UCSD-AML1 (cell line): Measurements from ENCODE around the gene CDC42BPB.

Experiments
- DNase-seq: peaks from one replicate; lab custom pipeline; 2025; ENCODE audit not compliant: unreplicated experiment; lab: John Stamatoyannopoulos, UW

Gene CDC42BPB

DNA sequence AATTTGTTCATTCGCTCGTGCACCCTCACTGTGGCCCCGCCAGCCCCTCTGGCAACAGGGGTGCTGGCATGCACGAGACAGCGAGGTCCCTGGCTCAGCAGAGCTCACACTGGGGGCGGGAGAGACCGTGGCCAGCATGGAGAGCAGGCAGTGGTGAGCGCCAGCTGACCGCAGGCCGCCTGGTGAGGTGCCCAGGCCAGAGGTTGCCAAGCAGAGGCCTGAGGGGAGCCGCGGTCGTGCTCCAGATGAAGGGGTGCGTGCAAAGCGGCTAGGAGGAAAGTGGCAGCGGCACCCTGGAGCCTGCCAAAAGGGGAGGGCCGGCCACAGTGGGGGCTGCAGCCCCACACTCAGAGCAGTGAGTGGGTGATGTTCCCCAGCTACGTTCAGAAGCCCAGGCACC is 56.1 kb downstream of the CDC42BPB start:
- DNase-seq, result no peak

DNA sequence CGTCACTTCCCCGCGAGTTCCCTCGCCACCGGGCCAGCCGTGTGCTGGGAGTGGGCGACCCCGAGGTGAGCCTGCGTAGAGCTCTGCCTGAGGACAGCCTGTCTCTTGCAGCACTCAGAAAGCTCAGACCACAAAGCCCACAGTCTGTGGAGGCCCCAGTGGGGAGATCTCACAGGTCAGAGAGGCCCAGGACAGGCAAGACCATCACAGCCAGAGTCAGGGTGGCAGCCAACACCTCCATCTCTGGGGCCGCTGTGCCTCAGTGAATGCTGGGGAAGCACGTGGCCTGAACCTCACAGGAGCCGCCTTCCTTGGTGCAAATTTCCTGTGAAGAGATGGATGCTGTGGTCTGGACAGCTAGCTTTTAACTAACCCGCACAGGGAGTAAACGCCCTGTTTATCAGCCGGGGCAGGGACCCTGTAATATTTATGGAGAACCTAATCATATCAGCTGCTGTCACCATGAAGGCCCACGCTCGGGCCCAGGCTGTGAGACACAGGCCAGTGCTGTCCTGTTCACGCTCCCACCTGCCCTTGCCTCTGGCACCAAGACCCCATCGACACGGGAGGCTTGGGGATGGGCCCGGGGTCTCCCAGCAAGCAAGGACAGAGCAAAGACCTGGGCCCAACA is 56.9 kb downstream of the CDC42BPB start:
- DNase-seq, result no peak

DNA sequence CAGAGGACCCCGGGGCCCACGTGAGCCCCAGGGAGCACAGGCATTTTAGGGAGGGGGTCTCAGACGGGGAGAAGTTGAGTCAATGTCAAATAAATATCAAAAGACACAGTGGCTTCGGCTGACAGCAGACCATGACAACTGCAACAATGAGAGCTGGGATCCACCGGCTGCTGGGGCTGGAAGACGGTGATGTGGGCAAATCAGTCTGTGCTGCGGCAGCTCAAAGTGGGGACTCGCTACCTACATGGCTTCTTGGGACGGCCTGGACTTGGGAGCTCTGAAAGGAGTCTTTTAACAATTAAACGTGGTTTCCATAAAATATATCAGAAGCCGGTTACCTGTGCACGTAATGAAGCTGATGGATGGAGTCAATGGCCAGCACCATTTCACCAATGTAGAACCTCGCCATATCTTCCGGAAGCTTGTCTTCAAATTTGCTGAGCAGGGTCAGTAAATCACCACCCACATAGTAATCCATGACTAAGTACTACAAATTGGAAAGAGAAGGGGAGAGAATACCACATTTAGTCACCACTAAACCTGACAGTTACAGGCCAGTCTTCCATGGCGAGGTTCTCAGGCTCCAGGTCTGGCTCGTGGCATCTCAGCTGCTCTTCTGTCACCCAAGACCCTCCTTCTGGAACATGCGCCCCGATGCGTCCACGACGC is 58.0 kb downstream of the CDC42BPB start:
- DNase-seq, result no peak

DNA sequence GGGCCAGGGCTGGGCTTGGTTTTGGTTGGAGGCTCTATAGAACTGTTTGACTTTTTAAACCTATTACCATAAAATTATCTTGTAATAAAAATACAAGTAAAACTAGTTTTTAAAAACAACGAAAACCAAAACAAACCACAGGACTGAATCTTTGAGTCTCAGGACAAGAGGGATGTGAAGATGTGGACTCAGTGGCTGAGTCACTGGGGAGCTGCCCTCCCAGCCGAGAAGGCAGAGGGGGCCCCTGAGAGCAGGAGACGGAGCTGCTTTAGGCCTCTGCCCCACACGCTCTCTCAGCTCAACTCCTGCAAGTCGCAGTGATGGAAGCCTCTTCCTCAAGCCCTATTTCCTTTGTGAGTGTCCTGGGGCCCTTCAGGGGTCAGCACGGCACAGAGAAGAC is 59.0 kb downstream of the CDC42BPB start:
- no peak for DNase-seq

DNA sequence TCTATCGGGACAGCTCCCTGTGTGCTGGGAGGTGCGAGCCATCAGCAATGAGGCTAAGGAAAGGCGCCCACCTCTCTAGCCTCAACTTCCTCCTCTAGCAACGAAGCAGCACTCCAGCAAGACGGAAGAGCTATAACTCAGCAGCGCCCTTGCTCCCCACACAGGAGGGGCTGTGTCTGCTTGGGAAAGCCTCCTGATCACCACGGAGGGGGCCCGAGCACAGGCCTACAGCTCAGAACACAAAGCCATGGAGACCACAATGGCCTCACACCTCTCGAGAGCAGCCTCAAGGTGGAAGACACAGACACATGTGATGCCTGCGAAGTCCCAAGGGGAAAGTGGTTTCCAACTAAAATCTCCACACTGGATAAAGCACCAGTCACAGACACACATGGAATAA is 60.4 kb downstream of the CDC42BPB start:
- DNase-seq, result no peak

DNA sequence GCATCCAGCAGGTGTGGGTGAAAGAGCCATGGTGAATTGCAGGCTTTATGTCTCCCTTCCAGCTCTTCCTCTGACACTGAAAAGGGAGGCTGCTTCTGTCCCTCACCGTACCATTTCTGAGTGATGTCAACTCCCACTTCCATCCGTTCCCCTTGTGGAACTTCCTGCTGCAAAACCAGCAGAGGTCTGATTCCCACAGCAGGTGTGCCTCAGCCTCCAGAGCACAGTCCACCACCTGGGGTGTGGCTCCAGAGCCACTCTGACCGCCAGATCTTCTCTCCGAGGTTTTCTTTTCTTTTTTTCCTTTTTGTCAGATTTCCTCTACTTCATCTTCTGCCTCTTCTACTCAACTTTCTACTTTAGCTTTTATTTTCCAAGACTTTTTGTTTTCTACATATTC is 62.7 kb downstream of the CDC42BPB start:
- DNase-seq, result no peak

DNA sequence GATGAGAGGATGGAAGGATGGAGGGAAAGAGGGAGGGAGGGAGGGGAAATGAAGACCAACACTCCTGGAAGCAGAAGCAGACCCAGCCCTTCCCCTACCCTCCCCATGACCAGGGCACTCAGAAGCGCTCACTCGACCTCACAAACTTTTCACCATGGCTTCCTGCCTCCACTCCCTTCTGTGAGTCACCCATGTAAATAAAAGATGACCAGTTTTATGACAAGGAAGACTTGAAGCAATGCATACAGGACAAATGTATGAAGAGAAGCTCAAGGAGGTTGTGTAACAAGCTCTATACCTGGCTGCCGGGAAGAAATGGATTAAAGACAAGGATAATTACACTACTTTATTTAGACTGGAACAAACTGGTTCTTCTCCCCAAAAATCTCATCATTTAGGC is 63.8 kb downstream of the CDC42BPB start:
- no peak for DNase-seq

DNA sequence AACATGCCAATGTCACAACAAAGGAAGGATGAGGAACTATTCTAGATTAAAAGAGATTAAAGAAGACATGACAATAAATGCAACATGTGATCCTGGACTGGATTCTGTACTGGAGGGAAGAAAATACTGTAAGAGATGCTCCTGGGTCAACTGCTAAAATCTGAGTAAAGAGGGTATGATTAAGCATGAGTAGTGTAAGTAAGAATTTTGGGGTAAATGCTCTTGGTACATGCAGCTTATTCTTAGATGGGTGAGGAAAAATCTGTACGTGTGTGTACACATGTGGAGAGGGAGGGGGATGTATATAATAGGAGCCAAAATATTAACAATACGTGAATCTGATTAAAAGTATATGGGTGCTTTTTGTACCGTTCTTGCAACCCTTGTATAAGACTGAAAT is 66.0 kb downstream of the CDC42BPB start:
- DNase-seq, result no peak

DNA sequence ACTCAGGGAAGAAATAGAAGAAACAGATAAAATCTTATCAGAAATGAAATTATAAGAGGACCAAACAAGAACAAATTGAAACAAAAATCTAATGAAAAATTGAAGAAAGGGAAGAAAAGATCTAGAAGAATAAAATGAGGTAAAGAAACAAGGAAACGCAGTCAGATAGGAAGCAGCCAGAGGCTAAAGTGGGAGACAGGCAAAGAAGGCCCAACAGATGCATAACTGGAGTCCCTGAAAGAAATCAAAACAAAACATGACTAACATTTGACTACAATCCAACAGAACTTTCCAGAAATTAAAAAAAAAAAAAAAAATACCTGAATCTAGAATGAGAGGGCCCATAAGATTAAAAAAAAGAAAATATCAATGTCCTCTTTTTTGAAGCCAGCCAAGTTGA is 69.3 kb downstream of the CDC42BPB start:
- DNase-seq, result no peak

DNA sequence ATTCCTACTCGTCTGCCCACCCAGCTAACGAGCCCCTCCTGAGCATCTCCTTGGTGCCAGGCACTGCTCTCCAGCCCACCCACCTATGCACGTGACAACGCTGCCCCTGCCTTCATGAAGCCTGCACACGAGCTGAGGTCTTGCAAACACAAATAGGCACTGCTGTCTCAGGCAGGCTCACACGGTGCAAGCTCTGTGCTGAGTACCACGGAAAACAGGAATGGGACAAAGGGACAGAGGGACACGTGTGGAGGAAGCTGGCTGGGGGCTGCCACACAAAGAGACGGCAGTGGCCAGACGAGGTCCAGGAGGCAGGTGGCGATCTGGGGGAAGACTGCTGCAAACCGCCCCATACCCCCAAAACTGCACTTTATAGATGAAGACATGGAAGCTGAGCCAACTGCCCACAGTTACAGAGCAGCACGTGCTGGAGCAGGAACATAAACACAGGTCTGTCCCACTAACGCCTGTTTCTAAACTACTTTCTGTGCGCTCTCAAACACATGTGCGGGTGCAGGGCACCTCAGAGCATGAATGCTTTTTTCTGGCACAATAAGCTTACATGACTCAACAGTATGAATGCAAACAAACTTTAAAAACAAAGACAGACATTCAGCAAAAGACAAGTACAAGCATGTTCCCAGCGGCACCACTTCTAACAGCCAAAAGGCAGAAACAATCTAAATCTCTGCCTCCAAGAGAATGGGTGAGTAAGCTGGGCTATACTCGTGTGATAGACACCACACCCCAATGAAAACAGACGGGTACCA is 70.4 kb downstream of the CDC42BPB start:
- no peak for DNase-seq

DNA sequence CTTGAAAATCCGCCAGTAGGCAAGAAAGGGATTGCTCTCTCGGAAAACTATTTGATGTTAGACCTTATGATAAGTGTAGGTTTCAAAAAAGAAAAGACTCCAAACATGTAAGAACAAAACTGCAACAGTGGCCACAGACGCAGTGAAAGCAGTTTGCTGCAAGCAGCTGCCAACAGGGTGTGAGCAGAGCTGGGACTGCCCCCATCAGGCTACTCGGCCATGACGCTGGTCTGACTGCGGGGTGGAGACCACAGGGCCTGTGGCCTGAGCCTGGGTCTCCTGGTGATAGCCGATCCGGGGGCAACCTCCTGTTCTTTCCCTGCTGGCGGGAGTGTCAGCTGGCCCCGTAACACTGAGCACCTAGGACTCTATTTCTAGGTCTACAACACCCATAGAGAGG is 71.7 kb downstream of the CDC42BPB start:
- no peak for DNase-seq

DNA sequence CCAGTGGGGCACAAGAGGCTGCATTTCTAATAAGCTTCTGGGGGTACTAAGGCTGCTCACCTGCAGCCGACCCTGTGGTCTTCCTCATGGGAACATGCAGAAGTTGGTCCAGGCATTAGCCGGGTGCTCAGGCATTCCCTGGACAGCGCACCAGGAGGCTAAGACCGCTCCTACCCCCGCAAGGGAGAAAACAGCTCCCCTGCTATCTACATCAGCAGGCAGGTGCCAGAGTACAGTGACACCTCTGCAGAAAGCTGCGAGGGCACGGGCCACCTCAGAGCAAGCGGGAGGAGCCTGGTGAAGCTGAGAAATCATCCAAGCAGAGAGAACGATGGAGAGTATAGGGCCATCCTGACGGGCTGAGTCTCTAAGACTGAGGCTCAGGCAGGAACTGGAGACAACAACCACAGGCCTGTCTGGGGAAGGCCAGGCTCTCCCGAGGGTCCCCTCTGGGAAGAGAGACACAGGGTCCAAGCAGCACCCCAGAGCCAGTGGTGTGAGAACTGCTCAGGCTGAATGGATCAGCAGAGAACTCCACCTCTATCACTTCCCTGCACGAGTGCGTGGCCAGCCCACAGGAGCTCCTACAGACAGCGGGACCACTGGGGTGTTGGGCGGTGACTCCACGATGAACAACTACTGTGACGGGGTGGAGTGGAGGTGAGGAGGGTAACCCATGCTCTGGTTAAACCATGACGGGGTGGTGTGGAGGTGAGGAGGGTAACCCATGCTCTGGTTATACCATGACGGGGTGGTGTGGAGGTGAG is 72.8 kb downstream of the CDC42BPB start:
- no peak for DNase-seq

DNA sequence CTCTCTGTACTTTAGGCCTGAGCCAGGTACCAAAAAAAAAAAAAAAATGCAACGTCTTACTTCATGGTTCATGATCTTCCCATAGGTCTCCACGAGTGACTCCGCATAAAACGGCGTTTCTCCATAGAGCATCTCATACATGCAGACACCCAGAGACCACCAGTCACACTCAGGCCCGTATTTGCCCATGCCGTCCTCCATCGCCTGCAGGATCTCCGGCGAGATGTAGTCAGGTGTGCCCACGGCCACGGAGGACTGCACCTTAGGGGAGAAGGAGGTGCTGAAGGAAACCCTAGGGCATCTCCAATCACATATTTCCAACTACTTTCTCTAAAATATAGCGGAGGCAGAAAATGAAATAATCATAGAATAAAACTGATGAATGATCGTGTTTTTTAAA is 73.9 kb downstream of the CDC42BPB start:
- DNase-seq, result no peak

DNA sequence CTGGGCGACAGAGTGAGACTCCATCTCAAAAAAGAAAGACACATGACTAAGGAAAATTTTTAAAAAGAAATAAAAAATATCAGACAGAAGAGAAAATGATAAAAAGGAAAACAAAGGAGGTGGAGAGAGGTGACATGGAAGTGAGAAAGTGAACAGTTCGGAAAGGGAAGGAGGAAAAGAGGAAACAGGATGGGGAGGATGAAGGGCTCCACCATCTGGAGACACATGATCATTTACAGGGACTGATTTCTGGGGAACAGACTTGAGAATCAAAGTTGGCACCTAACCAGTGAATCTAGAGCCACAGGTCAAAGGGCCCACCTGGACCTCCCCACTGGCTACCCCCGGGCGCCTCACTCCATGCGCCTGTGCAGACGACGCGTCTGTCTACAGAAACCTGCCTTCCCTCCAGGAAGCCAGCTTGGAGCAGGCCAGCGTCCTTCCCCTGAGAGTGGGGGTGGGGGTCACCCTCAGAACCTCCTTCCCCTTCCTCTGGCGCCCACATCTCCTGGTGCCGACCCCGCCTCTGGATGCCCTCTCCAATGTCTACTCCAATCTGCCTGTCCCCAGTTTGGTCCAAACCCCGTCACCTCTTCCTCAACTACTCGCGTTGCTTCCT is 74.4 kb downstream of the CDC42BPB start:
- no peak for DNase-seq

DNA sequence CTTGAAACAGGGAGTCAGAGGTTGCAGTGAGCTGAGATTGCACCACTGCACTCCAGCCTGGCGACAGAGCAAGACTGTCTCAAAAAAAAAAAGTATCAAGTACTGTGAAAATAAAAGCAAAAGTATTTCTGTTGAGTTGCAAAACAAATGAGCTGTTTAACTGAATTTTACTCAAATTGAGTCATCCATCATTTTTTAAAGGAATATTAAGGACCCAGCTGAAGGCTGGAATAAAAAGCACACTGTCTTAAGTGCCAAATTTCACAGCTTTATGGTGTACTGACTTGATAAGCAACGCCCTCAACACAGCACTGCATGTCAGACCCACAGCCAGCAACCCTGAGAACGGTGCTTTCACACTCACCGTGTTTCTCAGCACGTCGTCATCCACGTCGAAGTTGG is 76.9 kb downstream of the CDC42BPB start:
- DNase-seq, result no peak

DNA sequence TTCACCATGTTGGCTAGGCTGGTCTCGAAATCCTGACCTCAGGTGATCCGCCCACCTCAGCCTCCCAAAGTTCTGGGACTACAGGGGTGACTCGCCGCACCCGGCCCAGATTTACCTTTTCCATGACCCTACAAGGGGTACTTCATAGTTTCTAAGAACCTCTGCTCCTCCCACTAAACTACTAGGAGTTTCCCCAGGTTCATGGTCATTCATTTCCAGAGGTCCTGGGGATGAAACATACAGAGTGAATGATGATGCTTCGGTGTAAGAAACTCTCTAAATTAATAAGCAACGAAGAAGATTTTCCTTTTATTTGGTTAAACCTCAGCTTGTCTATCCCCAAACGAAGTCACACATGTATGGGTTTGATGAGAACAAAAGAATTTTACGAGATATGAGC is 77.9 kb downstream of the CDC42BPB start:
- DNase-seq, result no peak

DNA sequence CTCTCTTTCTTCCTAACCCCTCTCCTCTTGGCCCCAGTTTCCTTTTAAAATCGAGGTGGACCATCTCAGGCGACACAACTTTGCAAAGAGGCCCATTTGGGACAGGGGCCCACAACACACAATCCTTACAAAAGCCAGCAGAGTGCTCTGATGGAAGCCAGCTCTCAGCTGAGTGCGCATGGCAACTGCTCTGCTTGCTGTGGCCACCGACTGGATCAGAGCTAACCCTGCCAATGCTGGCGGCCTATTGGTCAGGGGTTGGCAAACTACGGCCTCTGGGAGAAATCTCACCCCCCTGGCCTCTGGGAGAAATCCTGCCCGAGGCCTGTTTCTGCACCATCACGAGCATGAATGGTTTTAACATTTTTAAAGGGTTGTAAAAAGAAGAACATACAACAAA is 79.9 kb downstream of the CDC42BPB start:
- DNase-seq, result no peak

DNA sequence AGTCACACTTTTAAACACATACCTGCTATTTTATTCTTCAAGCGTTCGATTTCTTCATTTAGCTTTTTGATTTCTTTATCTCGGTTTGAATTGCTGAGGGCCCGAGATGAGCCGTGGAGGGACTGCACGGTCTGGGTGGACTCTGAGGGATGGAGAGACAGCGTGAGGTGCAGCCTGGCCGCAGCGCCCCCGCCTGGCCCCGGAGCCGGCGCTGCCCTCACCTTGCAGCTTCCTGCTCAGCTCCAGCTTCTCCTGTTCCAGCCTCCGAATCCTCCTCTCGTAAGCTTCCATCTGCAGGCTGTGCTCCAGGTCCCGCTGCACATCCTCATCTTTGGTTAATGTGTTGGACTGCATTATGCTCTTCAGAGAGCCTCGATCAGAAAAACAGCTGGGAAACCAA is 81.7 kb downstream of the CDC42BPB start:
- no peak for DNase-seq

DNA sequence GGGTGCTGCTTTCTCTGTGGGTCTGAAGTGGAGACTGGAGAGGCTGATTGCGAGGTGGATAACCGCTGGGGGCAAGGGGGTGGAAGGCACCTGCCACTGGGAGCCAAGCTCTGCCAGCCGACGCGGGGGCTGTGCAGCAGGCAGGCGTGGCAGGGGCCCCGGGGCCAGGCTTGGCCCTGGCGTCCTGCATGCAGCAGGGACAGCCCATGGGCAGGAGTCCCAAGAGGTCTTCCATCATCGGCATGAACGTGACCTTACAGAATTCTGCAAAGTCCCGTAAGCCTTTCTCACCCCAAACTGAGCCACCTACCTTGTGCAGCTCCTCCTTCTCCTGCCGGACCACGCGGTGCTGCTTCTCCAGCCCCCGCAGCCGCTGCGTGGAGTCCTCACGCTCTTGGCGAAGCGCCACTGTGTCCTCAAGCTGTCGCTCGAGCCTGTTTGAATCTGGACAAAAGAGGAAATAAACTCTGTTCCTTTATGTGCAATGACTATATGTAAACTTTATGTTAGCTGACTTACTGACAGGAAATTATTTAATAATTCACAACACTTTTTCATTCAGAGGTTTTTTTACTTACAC is 83.6 kb downstream of the CDC42BPB start:
- no peak for DNase-seq

DNA sequence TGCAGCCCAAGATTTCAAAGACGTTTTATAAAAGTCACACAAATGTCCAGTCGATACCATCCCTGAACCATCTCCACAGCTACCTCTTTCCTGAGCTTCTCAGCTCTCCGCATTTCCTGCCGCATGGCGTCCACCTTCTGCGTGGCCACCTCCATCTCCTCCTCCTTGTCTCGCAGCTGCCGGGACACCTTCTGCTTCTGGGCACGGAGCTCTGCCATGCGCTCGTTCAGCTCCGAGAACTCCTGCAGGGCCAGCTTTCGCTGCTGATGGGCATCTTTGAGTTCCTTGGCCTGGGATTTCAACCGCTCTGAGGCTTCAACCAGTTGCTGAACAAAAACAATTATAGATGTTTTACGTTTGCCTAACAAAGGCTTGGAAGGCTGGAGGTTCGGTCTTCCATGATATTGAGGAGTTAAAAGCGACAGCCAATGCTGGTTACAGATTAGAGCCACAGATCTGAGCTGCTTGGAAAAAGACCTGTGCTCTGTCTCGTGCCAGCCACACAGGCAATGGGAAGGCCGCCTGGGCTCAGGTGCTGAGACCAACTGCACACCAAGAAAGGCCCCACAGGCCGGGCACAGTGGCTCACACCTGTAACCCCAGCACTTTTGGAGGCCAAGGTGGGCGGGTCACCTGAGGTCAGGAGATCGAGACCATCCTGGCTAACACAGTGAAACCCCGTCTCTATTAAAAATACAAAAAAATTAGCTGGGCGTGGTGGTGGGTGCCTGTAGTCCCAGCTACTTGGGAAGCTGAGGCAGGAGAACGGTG is 85.3 kb downstream of the CDC42BPB start:
- DNase-seq, result no peak
